ENCODE measurements around the gene ZBTB46.

ZBTB46 gene

GRCh38 chr20:63744158-63744557 is 86.9 kb downstream of the ZBTB46 start:
- DNase-seq: no peak

GRCh38 chr20:63743210-63743970 is 87.7 kb downstream of the ZBTB46 start:
- DNase-seq: no peak

- DNase-seq: no peak
Measured at GRCh38 chr20:63742381-63743024, 88.6 kb downstream of the ZBTB46 start.

- DNase-seq: no peak
Measured at GRCh38 chr20:63741676-63742380, 89.2 kb downstream of the ZBTB46 start.

GRCh38 chr20:63741354-63741675 is 89.7 kb downstream of the ZBTB46 start:
- no peak for DNase-seq

- peak; percentile 63 to 86 for DNase-seq
Measured at GRCh38 chr20:63740627-63741353, 90.3 kb downstream of the ZBTB46 start.

- DNase-seq: no peak
Measured at GRCh38 chr20:63740070-63740626, 90.9 kb downstream of the ZBTB46 start.

- DNase-seq: peak; percentile 19 to 31
Measured at GRCh38 chr20:63739130-63740069, 91.7 kb downstream of the ZBTB46 start, which contains the start of gene SLC2A4RG. TSS of gene SLC2A4RG (plus strand) at chr20:63739776. CDS start at chr20:63739913, 137 bp downstream.

- DNase-seq: no peak
Measured at GRCh38 chr20:63738687-63739129, 92.4 kb downstream of the ZBTB46 start.

- DNase-seq: no peak
Measured at GRCh38 chr20:63737945-63738686, 92.9 kb downstream of the ZBTB46 start.

GRCh38 chr20:63737695-63737944 is 93.4 kb downstream of the ZBTB46 start:
- DNase-seq: no peak

GRCh38 chr20:63736893-63737694 is 94.0 kb downstream of the ZBTB46 start:
- no peak for DNase-seq

- no peak for DNase-seq
Measured at GRCh38 chr20:63735859-63736718, 95.0 kb downstream of the ZBTB46 start, which contains the start of gene LIME1. TSS of gene LIME1 (plus strand) at chr20:63736664. CDS start at chr20:63737550, 886 bp downstream.

GRCh38 chr20:63734946-63735858 is 95.9 kb downstream of the ZBTB46 start:
- DNase-seq: no peak

GRCh38 chr20:63734111-63734945 is 96.7 kb downstream of the ZBTB46 start:
- DNase-seq: no peak

GRCh38 chr20:63733579-63734081 is 97.4 kb downstream of the ZBTB46 start:
- no peak for DNase-seq

GRCh38 chr20:63733117-63733516 is 97.9 kb downstream of the ZBTB46 start:
- no peak for DNase-seq
